Astrocyte (in vitro differentiated cells and primary cell): ENCODE results near the gene CFAP298. TPM values are rescaled to one million over a fixed set of nuclear protein-coding genes. Genes with fewer than 3 reads are reported as not detected.
"Not testable (repeated sequence)": the region's sequence is repeated elsewhere in the genome, so short reads cannot be mapped to it uniquely, and the experiment has no call there.

Experiments used
- DNase-seq: peaks from one replicate; pipeline ENCODE4 v3.0.0-alpha.2; 2010; ENCODE audit warnings: low read depth
- FAIRE-seq: peaks from 2 replicates; lab custom pipeline; 2011; peaks lifted over from hg19 to GRCh38; lab: Jason Lieb, UNC
- H2AFZ ChIP-seq: 2 replicates; pipeline ENCODE4 v1.6.0; 2012; ENCODE audit warnings: low read depth, low read length, inconsistent platforms
- H3K27ac ChIP-seq: 2 replicates; pipeline ENCODE4 v1.5.1; 2011; ENCODE audit warnings: low read depth, low read length, inconsistent platforms
- H3K27me3 ChIP-seq: 2 replicates; pipeline ENCODE4 v1.6.0; 2011; ENCODE audit warnings: low read length, inconsistent platforms; ENCODE audit not compliant: insufficient read depth
- H3K36me3 ChIP-seq: 2 replicates; pipeline ENCODE4 v1.5.1; 2011; ENCODE audit warnings: low read length, inconsistent platforms; ENCODE audit not compliant: insufficient read depth
- H3K4me1 ChIP-seq: 2 replicates; pipeline ENCODE4 v1.5.1; 2011; ENCODE audit warnings: low read length, inconsistent platforms; ENCODE audit not compliant: insufficient read depth
- H3K4me2 ChIP-seq: 2 replicates; pipeline ENCODE4 v1.6.0; 2012; ENCODE audit warnings: low read length, inconsistent platforms
- H3K4me3 ChIP-seq: 2 replicates; pipeline ENCODE4 v1.5.1; 2011; ENCODE audit warnings: low read depth, mild to moderate bottlenecking, low read length, inconsistent platforms; ENCODE audit not compliant: insufficient read depth
- H3K79me2 ChIP-seq: 2 replicates; pipeline ENCODE4 v1.6.0; 2012; ENCODE audit warnings: mild to moderate bottlenecking, low read length, inconsistent platforms; ENCODE audit not compliant: insufficient read depth
- H3K9ac ChIP-seq: 2 replicates; pipeline ENCODE4 v1.6.0; 2012; ENCODE audit warnings: mild to moderate bottlenecking, low read length, inconsistent platforms
- H3K9me3 ChIP-seq: 2 replicates; pipeline ENCODE4 v1.5.1; 2012; ENCODE audit warnings: low read depth, mild to moderate bottlenecking, low read length, inconsistent platforms; ENCODE audit not compliant: insufficient read depth
- H4K20me1 ChIP-seq: 2 replicates; pipeline ENCODE4 v1.6.0; 2012; ENCODE audit warnings: low read length, inconsistent platforms; ENCODE audit not compliant: insufficient read depth
- H3K27ac Mint-ChIP-seq: one replicate; pipeline ENCODE4 v1.8.0; 2021; ENCODE audit warnings: mild to moderate bottlenecking, mixed read lengths; ENCODE audit not compliant: unreplicated experiment
- H3K27me3 Mint-ChIP-seq: one replicate; pipeline ENCODE4 v1.8.0; 2021; ENCODE audit warnings: low read depth, mixed read lengths; ENCODE audit not compliant: unreplicated experiment
- H3K36me3 Mint-ChIP-seq: one replicate; pipeline ENCODE4 v1.8.0; 2021; ENCODE audit warnings: low read depth, mixed read lengths; ENCODE audit not compliant: unreplicated experiment
- H3K4me1 Mint-ChIP-seq: one replicate; pipeline ENCODE4 v1.8.0; 2021; ENCODE audit warnings: low read depth, mixed read lengths; ENCODE audit not compliant: unreplicated experiment
- H3K4me3 Mint-ChIP-seq: one replicate; pipeline ENCODE4 v1.8.0; 2021; ENCODE audit warnings: mild to moderate bottlenecking, moderate library complexity, mixed read lengths; ENCODE audit not compliant: unreplicated experiment
- H3K9me3 Mint-ChIP-seq: one replicate; pipeline ENCODE4 v1.8.0; 2021; ENCODE audit warnings: mild to moderate bottlenecking, mixed read lengths; ENCODE audit not compliant: unreplicated experiment
- CTCF ChIP-seq: IDR thresholded peaks from 2 replicates; pipeline ENCODE4 v1.5.1; 2011; ENCODE audit warnings: low read depth, mild to moderate bottlenecking, inconsistent platforms, low read length, moderate library complexity; ENCODE audit not compliant: insufficient read depth
- EZH2 ChIP-seq: IDR thresholded peaks from 2 replicates; pipeline ENCODE4 v1.6.1; 2012; ENCODE audit warnings: mild to moderate bottlenecking, low read length, inconsistent platforms; ENCODE audit not compliant: insufficient read depth
- total RNA-seq: library from RNA; stranded (reverse); gene quantifications from 2 replicates; pipeline ENCODE4 v1.2.1, GENCODE V29; 2021

The CFAP298 gene
- total RNA-seq, 1 donor from 2014 or later: 28.7 TPM

- TF ChIP-seq EZH2 (no peak), CTCF (peak; percentile 55)
- Histone ChIP-seq H3K27ac (no peak overlapping the region), H3K79me2 (no peaks in the 10 kb centered on the region), H3K9me3 (no peaks in the 10 kb centered on the region), H3K27me3 (no peaks in the 10 kb centered on the region), H3K36me3 (no peaks in the 10 kb centered on the region), H3K4me1 (peaks cover 3% of the 10 kb centered on the region), H4K20me1 (no peaks in the 10 kb centered on the region), H3K9ac (no peak overlapping the region), H3K4me2 (no peak overlapping the region), H3K4me3 (no peak overlapping the region), H2AFZ (no peak overlapping the region)
- DNase-seq: peak; percentile 64
- Mint-ChIP-seq H3K9me3 (peaks cover 10% of the 10 kb centered on the region), H3K27me3 (peaks cover 2% of the 10 kb centered on the region), H3K4me1 (no peaks in the 10 kb centered on the region), H3K4me3 (no peak overlapping the region), H3K27ac (peak overlapping the region; percentile 14), H3K36me3 (no peaks in the 10 kb centered on the region)
- peak; percentile 85 for FAIRE-seq
These were observed 49.8 kb downstream of the CFAP298 start for GRCh38 chr21:32562426-32562825.

GRCh38 chr21:32561476-32561875 lies 50.7 kb downstream of the CFAP298 start:
- H3K9ac ChIP-seq, H3K27me3 Mint-ChIP-seq, H3K27ac ChIP-seq, H4K20me1 ChIP-seq, H2AFZ ChIP-seq, H3K4me2 ChIP-seq, H3K79me2 ChIP-seq, H3K36me3 ChIP-seq, H3K4me1 ChIP-seq, H3K4me3 Mint-ChIP-seq, H3K27me3 ChIP-seq, H3K27ac Mint-ChIP-seq, DNase-seq, H3K4me3 ChIP-seq, H3K9me3 Mint-ChIP-seq, H3K9me3 ChIP-seq, H3K36me3 Mint-ChIP-seq, FAIRE-seq, H3K4me1 Mint-ChIP-seq: not testable (repeated sequence)

- Mint-ChIP-seq H3K36me3 (no peaks in the 10 kb centered on the region), H3K9me3 (peaks cover 10% of the 10 kb centered on the region), H3K27ac (no peak overlapping the region), H3K4me1 (no peaks in the 10 kb centered on the region), H3K4me3 (no peak overlapping the region), H3K27me3 (peaks cover 3% of the 10 kb centered on the region)
- H2AFZ ChIP-seq: no peak overlapping the region
- no peak overlapping the region for H3K4me3 ChIP-seq
- no peaks in the 10 kb centered on the region for H3K79me2 ChIP-seq
- FAIRE-seq (no peak), DNase-seq (no peak)
- H3K4me2 ChIP-seq: no peak overlapping the region
- no peaks in the 10 kb centered on the region for H3K4me1 ChIP-seq
- H3K27me3 ChIP-seq: no peaks in the 10 kb centered on the region
- no peak overlapping the region for H3K9ac ChIP-seq
- H4K20me1 ChIP-seq: no peaks in the 10 kb centered on the region
- H3K27ac ChIP-seq: no peak overlapping the region
- no peaks in the 10 kb centered on the region for H3K36me3 ChIP-seq
- TF ChIP-seq CTCF: no peak
- TF ChIP-seq EZH2: no peak
- H3K9me3 ChIP-seq: no peaks in the 10 kb centered on the region
These were observed 51.3 kb downstream of the CFAP298 start for GRCh38 chr21:32560896-32561295.
